GM19468 (cell line): ENCODE measurements around the gene PTMS.
"Not testable (repeated sequence)": the region's sequence is repeated elsewhere in the genome, so short reads cannot be mapped to it uniquely, and the experiment has no call there.

Source experiments
- ATAC-seq: cut with Tn5 transposase; IDR thresholded peaks from one replicate; pipeline ENCODE4 v1.9.1; 2021; ENCODE audit warnings: mild to moderate bottlenecking, moderate library complexity, moderate number of reproducible peaks; ENCODE audit not compliant: unreplicated experiment; ENCODE audit errors: extremely low read depth

PTMS gene

GRCh38 chr12:6765634-6766581 is at the start of gene PTMS:
Gene PTMS (plus strand): TSS chr12:6766363. CDS start chr12:6766706, 343 bp downstream.
- ATAC-seq, result no peak

- ATAC-seq, result no peak
These were observed 49.2 kb upstream of the PTMS start for GRCh38 chr12:6716874-6717437.

- no peak for ATAC-seq
These were observed 43.3 kb upstream of the PTMS start for GRCh38 chr12:6722863-6723262.

GRCh38 chr12:6723607-6724408 is 42.4 kb upstream of the PTMS start, which contains the start of gene COPS7A:
Gene COPS7A (plus strand): TSS chr12:6724046. CDS start chr12:6724657, 611 bp downstream.
- peak; percentile 77 for ATAC-seq

- no peak for ATAC-seq
These were observed 41.8 kb upstream of the PTMS start for GRCh38 chr12:6724409-6724797.

- no peak for ATAC-seq
These were observed 40.8 kb upstream of the PTMS start for GRCh38 chr12:6725350-6725749.

GRCh38 chr12:6729186-6729585 is 37.0 kb upstream of the PTMS start:
- no peak for ATAC-seq

GRCh38 chr12:6730169-6730568 is 36.0 kb upstream of the PTMS start:
- no peak for ATAC-seq

- ATAC-seq, result no peak
These were observed 31.4 kb upstream of the PTMS start for GRCh38 chr12:6734506-6735387.

GRCh38 chr12:6735448-6736191 is 30.5 kb upstream of the PTMS start:
- no peak for ATAC-seq

- ATAC-seq, result no peak
These were observed 29.4 kb upstream of the PTMS start for GRCh38 chr12:6736754-6737153.

GRCh38 chr12:6742080-6742479 is 24.1 kb upstream of the PTMS start:
- not testable (repeated sequence) for ATAC-seq

- no peak for ATAC-seq
These were observed 23.3 kb upstream of the PTMS start for GRCh38 chr12:6742834-6743233.

GRCh38 chr12:6743300-6743699 is 22.9 kb upstream of the PTMS start:
- not testable (repeated sequence) for ATAC-seq

GRCh38 chr12:6745741-6746525 is 20.2 kb upstream of the PTMS start:
- no peak for ATAC-seq

- no peak for ATAC-seq
These were observed 18.9 kb upstream of the PTMS start for GRCh38 chr12:6747216-6747615.

GRCh38 chr12:6748761-6749160 is 17.4 kb upstream of the PTMS start:
- ATAC-seq, result no peak

GRCh38 chr12:6750506-6750905 is 15.7 kb upstream of the PTMS start:
- no peak for ATAC-seq
